GM18499 (cell line): ENCODE results near the gene ACR.

Experiments used
- ATAC-seq: cut with Tn5 transposase; IDR thresholded peaks from one replicate; pipeline ENCODE4 v1.9.1; 2021; ENCODE audit warnings: moderate number of reproducible peaks; ENCODE audit not compliant: insufficient read depth, unreplicated experiment

ACR gene

GRCh38 chr22:50702261-50702671 lies 35.7 kb upstream of the ACR start:
- ATAC-seq, result no peak

- ATAC-seq, result no peak
Measured at GRCh38 chr22:50702821-50703725, 34.9 kb upstream of the ACR start.

DNA sequence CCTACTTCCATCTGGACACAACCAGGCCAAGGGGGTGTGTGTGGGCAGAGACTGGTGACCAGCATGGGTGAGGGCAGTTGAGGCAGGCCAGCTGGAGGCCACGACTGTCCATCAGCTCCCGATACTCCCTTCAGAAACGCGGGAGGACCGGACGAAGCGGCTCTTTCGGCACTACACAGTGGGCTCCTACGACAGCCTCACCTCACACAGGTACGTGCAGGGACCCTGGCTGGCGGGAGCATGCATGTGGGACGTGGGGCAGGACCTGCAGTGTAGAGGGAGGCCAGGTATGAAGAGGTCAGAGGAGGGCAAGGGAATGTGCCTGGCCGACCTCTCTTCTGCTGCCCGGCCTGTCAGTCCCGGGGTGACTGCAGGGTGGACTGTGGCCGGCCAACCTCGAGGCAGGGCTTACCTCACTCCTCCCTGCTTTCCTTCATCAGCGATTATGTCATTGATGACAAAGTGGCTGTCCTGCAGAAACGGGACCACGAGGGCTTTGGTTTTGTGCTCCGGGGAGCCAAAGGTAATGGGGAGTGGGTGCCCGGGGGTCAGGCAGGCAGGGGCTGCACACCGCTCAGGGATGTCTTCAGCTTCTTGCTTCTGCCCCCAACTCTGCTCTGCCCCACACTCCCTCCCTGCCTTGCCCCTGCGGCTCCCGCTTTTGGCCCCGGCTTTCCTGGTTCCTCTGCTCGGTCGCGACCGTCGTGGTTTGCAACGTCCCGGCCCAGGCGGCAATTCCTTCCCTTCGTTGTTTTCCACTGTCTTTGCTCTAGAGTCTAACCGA lies 34.1 kb upstream of the ACR start:
- ATAC-seq, result no peak

- ATAC-seq, result no peak
Measured at GRCh38 chr22:50704510-50705218, 33.3 kb upstream of the ACR start.

DNA sequence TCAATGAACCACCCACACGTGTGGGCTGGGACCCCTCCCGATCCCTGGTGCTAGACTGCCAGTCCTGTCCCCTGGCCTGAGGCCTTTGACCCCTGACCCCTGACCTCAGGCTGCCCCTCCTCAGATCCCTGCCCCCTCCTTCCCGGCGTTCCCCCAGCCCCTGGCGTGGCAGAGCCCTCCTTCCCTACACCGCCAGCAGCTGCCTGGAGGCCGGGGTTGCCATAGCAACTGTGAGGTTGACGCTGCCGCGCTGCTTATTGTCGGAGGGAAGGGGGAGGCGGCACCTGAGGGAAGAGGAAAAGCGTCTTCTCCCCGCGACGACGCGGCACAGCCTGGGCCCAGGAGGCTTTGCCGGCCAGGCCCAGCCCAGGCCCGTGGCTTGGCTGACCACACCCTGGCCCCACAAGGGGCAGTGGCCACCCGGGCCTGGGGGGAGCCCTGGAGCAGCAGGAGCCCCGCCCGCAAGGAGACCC lies 32.7 kb upstream of the ACR start:
- ATAC-seq, result no peak

GRCh38 chr22:50705851-50706351 lies 32.1 kb upstream of the ACR start:
- no peak for ATAC-seq

DNA sequence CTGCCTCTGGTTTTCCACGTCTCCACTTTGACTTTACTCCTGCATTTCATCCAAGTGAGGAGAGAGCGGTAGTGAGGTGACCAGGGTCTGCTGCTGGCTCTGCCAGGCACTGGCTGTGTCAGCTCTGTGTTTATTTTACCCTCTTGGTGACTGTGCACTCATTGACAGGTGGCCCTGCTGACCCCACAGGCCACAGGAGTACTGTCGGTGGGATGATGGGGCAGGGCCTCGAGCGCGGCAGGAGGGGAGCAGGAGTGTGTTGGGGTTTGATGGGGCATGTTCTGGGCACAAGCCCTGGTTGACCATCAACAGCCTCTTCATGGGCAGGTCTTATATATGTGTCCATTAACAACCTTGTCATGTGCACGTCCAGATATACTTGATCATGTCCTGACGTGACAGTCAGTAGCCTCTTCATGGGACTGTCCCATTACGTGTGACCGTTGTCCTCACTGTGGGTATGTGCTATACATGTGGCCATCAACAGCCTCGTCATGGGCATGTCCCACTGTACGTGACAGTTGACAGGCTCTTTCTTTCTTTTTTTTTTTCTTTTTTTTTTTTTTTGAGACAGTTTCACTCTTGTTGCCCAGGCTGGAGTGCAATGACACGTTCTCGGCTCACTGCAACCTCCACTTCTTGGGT lies 31.4 kb upstream of the ACR start:
- ATAC-seq, result no peak

- ATAC-seq, result no peak
Measured at GRCh38 chr22:50708474-50708873, 29.5 kb upstream of the ACR start.

GRCh38 chr22:50708996-50709395 lies 29.0 kb upstream of the ACR start:
- no peak for ATAC-seq

GRCh38 chr22:50710221-50710620 lies 27.8 kb upstream of the ACR start:
- no peak for ATAC-seq

DNA sequence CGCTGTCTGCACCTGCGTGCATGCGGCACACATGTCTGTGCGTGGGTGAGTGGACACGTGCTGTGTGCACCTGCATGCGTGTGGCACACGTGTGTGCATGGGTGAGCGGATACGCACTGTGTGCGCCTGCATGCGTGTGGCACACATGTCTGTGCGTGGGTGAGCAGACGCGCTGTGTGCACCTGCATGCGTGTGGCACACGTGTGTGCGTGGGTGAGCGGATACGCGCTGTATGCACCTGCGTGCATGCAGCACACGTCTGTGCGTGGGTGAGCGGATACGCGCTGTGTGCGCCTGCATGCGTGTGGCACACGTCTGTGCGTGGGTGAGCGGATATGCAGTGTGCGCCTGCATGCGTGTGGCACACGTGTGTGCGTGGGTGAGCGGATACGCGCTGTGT lies 27.1 kb upstream of the ACR start:
- no peak for ATAC-seq

DNA sequence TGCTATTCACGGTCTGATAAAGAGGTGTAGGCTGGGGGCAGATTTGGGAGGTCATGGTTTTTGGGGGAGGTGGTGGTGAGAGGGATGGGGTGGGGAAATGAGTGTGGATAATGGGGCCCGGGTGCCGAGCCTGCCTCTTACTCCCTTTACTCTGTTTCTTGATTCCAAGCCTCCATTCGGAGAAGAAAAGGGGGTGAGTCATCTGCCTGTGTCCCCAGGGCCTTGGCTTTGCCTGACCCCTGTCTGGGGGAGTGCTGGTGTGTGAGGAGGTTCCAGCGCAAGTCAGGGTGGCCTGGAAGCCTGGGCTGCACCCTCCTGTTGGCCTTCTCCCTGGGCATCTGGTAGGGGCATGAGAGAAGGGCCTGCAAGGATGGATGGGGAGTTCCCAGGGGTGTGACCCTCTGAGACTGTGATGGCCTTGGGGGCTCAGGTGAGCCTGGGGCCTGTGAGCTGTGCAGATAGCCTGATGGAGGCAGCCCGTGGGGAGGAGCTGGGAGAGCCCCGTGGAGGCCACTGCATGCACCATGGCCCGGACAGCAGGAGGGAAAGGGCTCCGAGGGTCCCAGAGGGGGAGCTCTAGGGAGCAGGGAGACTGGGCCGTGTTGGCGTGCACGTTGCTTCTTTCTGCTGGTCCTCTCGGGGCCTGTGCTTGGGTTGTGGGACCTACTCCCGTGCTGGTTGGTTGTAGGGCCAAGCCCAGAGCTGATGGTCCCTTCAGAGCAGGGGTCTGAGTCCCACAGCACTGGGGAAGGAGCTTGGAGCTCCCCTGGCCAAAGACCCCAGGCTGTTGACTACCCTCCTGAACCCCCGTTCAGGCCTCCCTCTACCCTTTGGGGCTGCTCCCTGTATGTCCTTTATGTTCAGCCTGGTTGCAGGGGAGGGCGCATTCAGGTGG lies 26.3 kb upstream of the ACR start:
- no peak for ATAC-seq

- no peak for ATAC-seq
Measured at GRCh38 chr22:50712341-50713007, 25.5 kb upstream of the ACR start.

GRCh38 chr22:50713008-50713385 lies 25.0 kb upstream of the ACR start:
- ATAC-seq, result no peak

GRCh38 chr22:50713571-50714056 lies 24.4 kb upstream of the ACR start:
- no peak for ATAC-seq

DNA sequence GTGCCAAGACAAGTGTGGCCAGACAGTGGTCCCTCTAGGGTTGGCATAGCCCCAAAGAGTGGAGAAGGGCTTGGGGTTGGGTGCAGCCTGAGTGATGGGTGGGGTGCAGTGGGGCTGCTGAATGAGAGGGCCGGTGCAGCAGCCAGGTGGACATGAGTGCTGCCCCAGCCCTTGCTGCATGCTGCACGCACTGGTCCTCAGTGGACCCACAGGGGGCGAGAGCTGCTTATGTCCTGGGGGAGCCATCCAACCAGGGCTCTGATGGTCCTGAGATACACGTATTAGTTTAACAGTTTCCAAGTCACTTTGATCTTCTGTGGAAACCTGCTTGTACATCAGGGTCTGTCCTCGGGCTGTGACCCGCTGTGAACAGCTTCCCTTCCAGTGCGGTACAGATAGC lies 23.9 kb upstream of the ACR start:
- ATAC-seq, result no peak

DNA sequence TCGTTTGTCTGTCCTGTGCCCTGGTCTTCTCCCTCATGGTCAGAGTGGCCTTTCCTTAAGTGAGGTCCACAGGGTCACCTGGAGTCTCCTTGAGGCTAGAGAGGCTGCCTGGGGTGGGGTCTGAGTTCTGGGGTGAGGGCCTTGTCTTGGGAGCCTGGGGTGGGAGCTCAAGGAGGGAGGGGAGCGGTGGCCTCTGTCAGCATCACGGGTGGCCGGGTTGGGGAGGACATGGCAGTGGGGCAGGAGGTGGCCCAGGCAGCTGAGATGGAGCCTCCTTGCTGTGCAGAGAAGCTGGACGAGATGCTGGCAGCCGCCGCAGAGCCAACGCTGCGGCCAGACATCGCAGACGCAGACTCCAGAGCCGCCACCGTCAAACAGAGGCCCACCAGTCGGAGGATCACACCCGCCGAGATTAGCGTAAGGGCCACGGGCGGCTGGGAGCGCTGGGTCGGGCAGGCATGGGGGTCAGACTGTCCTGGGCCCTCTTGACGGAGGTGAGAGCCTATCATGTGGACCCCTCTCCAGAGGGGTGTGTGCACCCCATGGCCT lies 23.3 kb upstream of the ACR start:
- ATAC-seq, result no peak

DNA sequence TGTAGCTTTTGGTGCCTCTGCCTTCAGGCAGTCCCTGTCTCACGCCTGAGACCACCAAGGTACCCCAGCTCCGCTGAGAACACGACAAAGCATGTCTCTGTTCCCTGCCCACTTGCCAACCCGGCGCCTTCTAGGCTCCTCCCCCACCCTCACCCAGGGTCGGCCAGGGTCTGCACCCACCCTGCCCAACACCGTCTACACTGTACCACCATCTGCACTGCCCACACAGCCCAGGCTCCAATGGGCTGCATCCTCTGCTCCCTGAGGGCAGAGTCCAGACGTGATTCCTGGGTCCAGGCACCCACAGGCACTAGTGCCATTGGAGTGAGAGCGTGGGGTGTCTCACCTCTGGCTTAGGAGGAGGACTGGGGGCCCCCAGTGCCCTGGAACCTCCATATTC lies 22.8 kb upstream of the ACR start:
- no peak for ATAC-seq
